IMR-90 (cell line): Measurements from ENCODE around the gene RORC. TPM values are rescaled to one million over a fixed set of nuclear protein-coding genes. Genes with fewer than 3 reads are reported as not detected.
A peak's percentile ranks its signal among the peaks of the same experiment; 100 is the strongest.

Experiments
- ATAC-seq: fragments of 200-7000 bp; cut with Tn5 transposase; 2 replicates; pipeline ENCODE4 v1.9.1; 2020; ENCODE audit warnings: low read depth, mild to moderate bottlenecking, moderate library complexity
- BruUV-seq: library from RNA; stranded (reverse); fragments of 400-500 nt; replicated peaks from 2 replicates; lab custom pipeline; 2021; lab: Mats Ljungman, UMichigan
- CTCF ChIA-PET: fragments of 300-600 bp; formaldehyde crosslinking; extraction: SDS; loops from one replicate; lab custom pipeline; 2021; ENCODE audit warnings: antibody characterized with exemption; lab: Yijun Ruan, JAX
- POLR2A ChIA-PET: fragments of 300-600 bp; sonication (Branson Sonifier 250); formaldehyde crosslinking; loops from one replicate; lab custom pipeline; 2022; ENCODE audit warnings: antibody characterized with exemption; ENCODE audit not compliant: unreplicated experiment; lab: Charles Lee
- DNase-seq: peaks from one replicate; pipeline ENCODE4 v3.0.0; 2013
- H2AFZ ChIP-seq: replicated peaks from 2 replicates; pipeline ENCODE3; 2013; ENCODE audit warnings: low read length, mild to moderate bottlenecking; ENCODE audit not compliant: poor library complexity
- H2AK5ac ChIP-seq: 2 replicates; pipeline ENCODE4 v1.6.1; 2013; ENCODE audit warnings: low read depth, low read length, inconsistent platforms
- H2AK9ac ChIP-seq: replicated peaks from 2 replicates; pipeline ENCODE3; 2013; ENCODE audit warnings: mild to moderate bottlenecking, low read depth, low read length, moderate library complexity; ENCODE audit not compliant: poor library complexity
- H2BK120ac ChIP-seq: 2 replicates; pipeline ENCODE4 v1.6.1; 2013; ENCODE audit warnings: low read depth, low read length, inconsistent platforms
- H2BK15ac ChIP-seq: 3 replicates; pipeline ENCODE4 v1.6.1; 2013; ENCODE audit warnings: low read depth, low read length, inconsistent platforms
- H2BK20ac ChIP-seq: 2 replicates; pipeline ENCODE4 v1.6.1; 2013; ENCODE audit warnings: low read depth, mild to moderate bottlenecking, inconsistent platforms, low read length, moderate library complexity
- H2BK5ac ChIP-seq: 2 replicates; pipeline ENCODE4 v1.6.1; 2013; ENCODE audit warnings: mild to moderate bottlenecking, low read depth, low read length, inconsistent platforms; ENCODE audit not compliant: poor library complexity, severe bottlenecking
- H3K14ac ChIP-seq: replicated peaks from 2 replicates; pipeline ENCODE4 v1.6.1; 2013; ENCODE audit warnings: low read depth, low read length, inconsistent platforms
- H3K18ac ChIP-seq: 2 replicates; pipeline ENCODE4 v1.6.1; 2013; ENCODE audit warnings: low read depth, low read length, control low read depth
- H3K23ac ChIP-seq: 2 replicates; pipeline ENCODE4 v1.6.1; 2013; ENCODE audit warnings: low read depth, low read length, inconsistent platforms
- H3K27ac ChIP-seq: 2 replicates; pipeline ENCODE4 v1.5.1; 2013; ENCODE audit warnings: mild to moderate bottlenecking, control low read depth, low read length; ENCODE audit not compliant: insufficient read depth
- H3K27me3 ChIP-seq: 2 replicates; pipeline ENCODE4 v1.6.1; 2013; ENCODE audit warnings: low read length; ENCODE audit not compliant: control insufficient read depth, insufficient read depth
- H3K36me3 ChIP-seq: 2 replicates; pipeline ENCODE4 v1.6.1; 2013; ENCODE audit warnings: low read length, mixed read lengths; ENCODE audit not compliant: control insufficient read depth, insufficient read depth
- H3K4ac ChIP-seq: 2 replicates; pipeline ENCODE4 v1.6.1; 2013; ENCODE audit warnings: low read depth, low read length, inconsistent platforms
- H3K4me1 ChIP-seq: 2 replicates; pipeline ENCODE4 v1.6.1; 2013; ENCODE audit warnings: low read length, mixed read lengths; ENCODE audit not compliant: control insufficient read depth, insufficient read depth
- H3K4me2 ChIP-seq: 2 replicates; pipeline ENCODE4 v1.6.1; 2013; ENCODE audit warnings: low read depth, mild to moderate bottlenecking, control low read depth, low read length, moderate library complexity
- H3K4me3 ChIP-seq: 2 replicates; pipeline ENCODE4 v1.5.1; 2013; ENCODE audit warnings: low read depth, mild to moderate bottlenecking, control low read depth, low read length, moderate library complexity; ENCODE audit not compliant: insufficient read depth
- H3K56ac ChIP-seq: 2 replicates; pipeline ENCODE4 v1.6.1; 2013; ENCODE audit warnings: low read length, inconsistent platforms; ENCODE audit not compliant: insufficient read depth; ENCODE audit errors: extremely low read depth
- H3K79me1 ChIP-seq, 2 experiments: 2 replicates each; pipeline ENCODE4 v1.6.1; 2013; ENCODE audit warnings: low read length in 2 of 2, inconsistent platforms in 1 of 2, low read depth in 1 of 2
- H3K9ac ChIP-seq: 2 replicates; pipeline ENCODE4 v1.6.1; 2013; ENCODE audit warnings: low read depth, low read length, control low read depth
- H3K9me1 ChIP-seq: 2 replicates; pipeline ENCODE4 v1.6.1; 2013; ENCODE audit warnings: low read length, inconsistent platforms; ENCODE audit not compliant: insufficient read depth
- H3K9me3 ChIP-seq: 2 replicates; pipeline ENCODE4 v1.6.1; 2013; ENCODE audit warnings: low read length; ENCODE audit not compliant: control insufficient read depth, insufficient read depth
- H4K20me1 ChIP-seq: 2 replicates; pipeline ENCODE4 v1.6.1; 2013; ENCODE audit warnings: low read length, inconsistent platforms; ENCODE audit not compliant: insufficient read depth
- H4K5ac ChIP-seq: 2 replicates; pipeline ENCODE4 v1.6.1; 2013; ENCODE audit warnings: mild to moderate bottlenecking, low read depth, low read length, control low read depth
- H4K8ac ChIP-seq, 2 experiments: 2 replicates each; pipeline ENCODE4 v1.6.1; 2013; ENCODE audit warnings: low read depth in 2 of 2, low read length in 2 of 2, control low read depth in 1 of 2, inconsistent platforms in 1 of 2
- H4K91ac ChIP-seq: 2 replicates; pipeline ENCODE4 v1.6.1; 2013; ENCODE audit warnings: low read depth, low read length, inconsistent platforms; ENCODE audit not compliant: insufficient read depth
- BHLHE40 ChIP-seq: fragments of 150-350 bp; IDR thresholded peaks from 2 replicates; pipeline ENCODE4 v1.6.1; 2016; ENCODE audit warnings: mild to moderate bottlenecking, low read depth, low read length
- CEBPB ChIP-seq: IDR thresholded peaks from 2 replicates; pipeline ENCODE4 v1.6.1; 2012; ENCODE audit warnings: low read depth, low read length, improper control_type of control experiment
- CHD1 ChIP-seq: IDR thresholded peaks from 2 replicates; pipeline ENCODE4 v1.6.1; 2012; ENCODE audit warnings: low read depth, low read length, improper control_type of control experiment
- CTCF ChIP-seq: conservative IDR thresholded peaks from 2 replicates; pipeline ENCODE4 v1.5.1; 2012; ENCODE audit warnings: mild to moderate bottlenecking, low read depth, low read length, improper control_type of control experiment
- FOS ChIP-seq: fragments of 150-350 bp; IDR thresholded peaks from 2 replicates; pipeline ENCODE4 v1.6.1; 2016; ENCODE audit warnings: low read depth, low read length
- MAFK ChIP-seq: IDR thresholded peaks from 2 replicates; pipeline ENCODE4 v1.6.1; 2012; ENCODE audit warnings: low read depth, low read length, improper control_type of control experiment
- MAZ ChIP-seq: IDR thresholded peaks from 2 replicates; pipeline ENCODE4 v1.6.1; 2012; ENCODE audit warnings: low read depth, mild to moderate bottlenecking, low read length, improper control_type of control experiment, moderate library complexity, borderline replicate concordance
- NFE2L2 ChIP-seq: fragments of 150-350 bp; IDR thresholded peaks from 2 replicates; pipeline ENCODE4 v1.6.1; 2016; ENCODE audit warnings: low read depth, mild to moderate bottlenecking, low read length
- POLR2A ChIP-seq: IDR thresholded peaks from 2 replicates; pipeline ENCODE4 v1.6.1; 2012; ENCODE audit warnings: mild to moderate bottlenecking, low read depth, low read length
- RFX5 ChIP-seq: IDR thresholded peaks from 2 replicates; pipeline ENCODE4 v1.8.0; 2012; ENCODE audit warnings: low read depth, mild to moderate bottlenecking, low read length, moderate library complexity
- SMC3 ChIP-seq: fragments of 150-350 bp; IDR thresholded peaks from 2 replicates; pipeline ENCODE4 v1.6.1; 2016; ENCODE audit warnings: low read depth, mild to moderate bottlenecking, antibody characterized with exemption, low read length, moderate library complexity
- WGBS, 2 experiments: methylation state at CpG; one replicate each; pipeline versions ENCODE4 v1.1.5 to v1.1.7; 2013; ENCODE audit warnings: missing lambda C conversion rate in 2 of 2; ENCODE audit not compliant: insufficient read length in 1 of 2; ENCODE audit errors: extremely low coverage in 2 of 2; 5-methylcytosine and 5-hydroxymethylcytosine counted together
- dilution Hi-C: fragments of 300-500 bp; cut with HindIII; formaldehyde crosslinking; loops from one replicate; pipeline ENCODE4 v1.14.3; 2018; ENCODE audit warnings: low sequenced_read_pairs; ENCODE audit not compliant: unreplicated experiment
- in situ Hi-C: fragments of 300-500 bp; cut with MboI; formaldehyde crosslinking; loops from 3 replicates; pipeline ENCODE4 v1.14.3; 2019; ENCODE audit warnings: low sequenced_read_pairs, inconsistent platforms, mixed read lengths
- intact Hi-C: fragments of 100-400 bp; cut with micrococcal nuclease; formaldehyde crosslinking; loops from 2 replicates; pipeline ENCODE4 v1.10.0; 2022
- polyA plus RNA-seq, 3 experiments: library from polyadenylated mRNA; depleted of rRNA; stranded (reverse); fragments of >200 nt; gene quantifications; 2 replicates each; pipeline ENCODE4 v1.2.3, GENCODE V29; 2012; ENCODE audit warnings: low replicate concordance in 1 of 3
- total RNA-seq: library from RNA; depleted of rRNA; stranded (reverse); fragments of >200 nt; gene quantifications from 2 replicates; pipeline ENCODE4 v1.2.3, GENCODE V29; 2012
- TF ChIP-seq, protein P1 (sequence below): fragments of 150-350 bp; IDR thresholded peaks from 2 replicates; pipeline ENCODE4 v1.6.1; 2016; ENCODE audit warnings: low read depth, mild to moderate bottlenecking, low read length, moderate library complexity, borderline replicate concordance

Gene RORC
- total and polyA plus RNA-seq, 2 of the 4 experiments (the other 2 are of a cell fraction) = not detected

DNA sequence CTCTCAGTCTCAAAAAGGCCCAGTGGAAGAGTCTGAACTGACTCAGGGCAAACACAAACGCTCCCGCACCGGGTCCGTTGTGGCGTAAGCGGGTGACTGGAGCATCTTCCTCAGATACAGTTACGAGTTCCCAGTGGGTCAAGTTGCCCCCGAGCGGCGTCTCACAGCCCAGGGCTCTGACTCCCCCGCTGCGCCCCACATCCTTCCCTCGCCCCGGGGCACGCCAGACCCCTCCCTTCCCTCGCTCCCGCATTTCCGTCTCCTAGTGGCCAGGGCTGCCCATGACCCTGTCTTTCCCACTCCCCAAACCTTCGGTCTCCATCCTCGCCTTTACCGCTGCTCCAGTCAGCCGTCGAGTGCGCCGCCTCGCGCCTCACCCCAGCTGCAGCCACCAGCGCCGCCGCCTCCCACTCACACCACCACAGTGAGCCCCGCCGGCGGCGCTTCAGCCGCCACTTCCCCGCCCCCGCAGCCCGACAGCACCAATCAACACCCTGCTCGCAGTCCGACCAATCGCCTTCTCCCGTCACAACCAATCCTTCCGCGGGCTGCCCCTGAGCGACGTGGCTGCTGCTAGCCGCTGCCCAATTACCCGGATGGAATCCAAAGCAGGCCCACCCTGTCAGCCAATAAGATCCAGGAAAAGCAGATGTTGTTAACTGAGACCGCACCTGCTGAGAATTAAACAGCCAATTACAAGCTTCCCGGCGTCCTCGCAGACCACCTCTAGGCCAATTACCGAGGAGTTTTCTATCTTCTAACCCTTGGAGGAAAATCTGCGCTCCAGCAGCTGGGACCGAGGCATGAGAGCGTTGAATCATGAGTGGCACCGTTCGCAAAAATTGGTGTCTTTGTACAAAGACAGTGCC, 41.3 kb downstream of the RORC start, which contains the start of gene TDRKH (continued):
- TF ChIP-seq MAFK (no peak), NFE2L2 (no peak), FOS (peak; percentile 65; the same call in 1 of the 2 replicates)

GRCh38 chr1:151787689-151788088, 43.9 kb downstream of the RORC start:
- H3K36me3 ChIP-seq = no peaks in the 10 kb centered on the region
- H2AFZ ChIP-seq = no peak overlapping the region
- no peaks in the 10 kb centered on the region for H3K9me3 ChIP-seq
- H3K9me1 ChIP-seq = no peaks in the 10 kb centered on the region
- no peak overlapping the region for H4K8ac ChIP-seq
- no peaks in the 10 kb centered on the region for H4K20me1 ChIP-seq
- no peak overlapping the region for H3K4me3 ChIP-seq
- CTCF ChIA-PET = no interaction called here
- no peak overlapping the region for H4K91ac ChIP-seq
- H3K14ac ChIP-seq = no peak overlapping the region
- no peak overlapping the region for H2BK120ac ChIP-seq
- H2BK20ac ChIP-seq = no peak overlapping the region
- TF ChIP-seq BHLHE40 = no peak
- no peak for TF ChIP-seq CTCF
- no peak for TF ChIP-seq CEBPB
- no peak for TF ChIP-seq POLR2A
- TF ChIP-seq MAFK = no peak
- no peak for TF ChIP-seq MAZ
- TF ChIP-seq, protein P1, sequence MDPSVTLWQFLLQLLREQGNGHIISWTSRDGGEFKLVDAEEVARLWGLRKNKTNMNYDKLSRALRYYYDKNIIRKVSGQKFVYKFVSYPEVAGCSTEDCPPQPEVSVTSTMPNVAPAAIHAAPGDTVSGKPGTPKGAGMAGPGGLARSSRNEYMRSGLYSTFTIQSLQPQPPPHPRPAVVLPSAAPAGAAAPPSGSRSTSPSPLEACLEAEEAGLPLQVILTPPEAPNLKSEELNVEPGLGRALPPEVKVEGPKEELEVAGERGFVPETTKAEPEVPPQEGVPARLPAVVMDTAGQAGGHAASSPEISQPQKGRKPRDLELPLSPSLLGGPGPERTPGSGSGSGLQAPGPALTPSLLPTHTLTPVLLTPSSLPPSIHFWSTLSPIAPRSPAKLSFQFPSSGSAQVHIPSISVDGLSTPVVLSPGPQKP = no peak
- TF ChIP-seq SMC3 = no peak
- TF ChIP-seq CHD1 = no peak
- no peak for TF ChIP-seq RFX5
- no peak overlapping the region for H3K23ac ChIP-seq
- no peak overlapping the region for H4K5ac ChIP-seq
- dilution Hi-C loops (loop anchor here (25.0 kb wide), 1 partner anchor 100 kb away; no protein-coding TSS in a partner anchor), intact Hi-C loops (no loop called here), in situ Hi-C loops (no loop called here)
- H3K4me1 ChIP-seq = peaks cover 2% of the 10 kb centered on the region
- H3K27ac ChIP-seq = no peak overlapping the region
- H2AK9ac ChIP-seq = no peak overlapping the region
- POLR2A ChIA-PET = no interaction called here
- no peaks in the 10 kb centered on the region for H3K79me1 ChIP-seq
- H3K4me2 ChIP-seq = no peak overlapping the region
- no peak overlapping the region for H3K18ac ChIP-seq
- H3K9ac ChIP-seq = no peak overlapping the region
- no peak overlapping the region for H2BK5ac ChIP-seq
- H2BK15ac ChIP-seq = no peak overlapping the region
- no peak for DNase-seq
- no peak overlapping the region for H2AK5ac ChIP-seq
- no peak for ATAC-seq
- H3K27me3 ChIP-seq = peaks cover 21% of the 10 kb centered on the region
- no TSS peak for BruUV-seq
- no peak overlapping the region for H3K56ac ChIP-seq
- no CpG with 5 or more reads among the region's 3 CpGs for WGBS, 2 experiments
- H3K4ac ChIP-seq = no peak overlapping the region
